SU-DHL-6 (cell line): ENCODE results near the gene DPAGT1.

Source experiments
- H2AFZ ChIP-seq: fragments of 200-600 bp; sonication (generic); 2 replicates; pipeline ENCODE4 v1.6.1; 2014; ENCODE audit warnings: low read depth, mild to moderate bottlenecking, moderate library complexity, mixed read lengths, antibody characterized with exemption, low read length; ENCODE audit not compliant: severe bottlenecking
- H3F3A ChIP-seq: fragments of 200-600 bp; shearing (Covaris generic); 2 replicates; pipeline ENCODE4 v1.6.0; 2016; ENCODE audit warnings: antibody characterized with exemption, mild to moderate bottlenecking; ENCODE audit not compliant: insufficient read depth
- H3K27ac ChIP-seq: fragments of 200-600 bp; sonication (generic); 2 replicates; pipeline ENCODE4 v1.5.1; 2016; ENCODE audit warnings: low read depth, mild to moderate bottlenecking, low read length, moderate library complexity, mixed read lengths
- H3K27me3 ChIP-seq: fragments of 200-600 bp; sonication (generic), shearing (Covaris generic); 2 replicates; pipeline ENCODE4 v1.6.0; 2014; ENCODE audit warnings: mild to moderate bottlenecking, low read length
- H3K36me3 ChIP-seq: fragments of 200-600 bp; sonication (generic); 2 replicates; pipeline ENCODE4 v1.6.1; 2014; ENCODE audit warnings: mild to moderate bottlenecking, low read length, mixed read lengths
- H3K4me2 ChIP-seq: fragments of 300-600, 200-600 bp; shearing (Covaris generic), sonication (generic); 2 replicates; pipeline ENCODE4 v1.6.0; 2014; ENCODE audit warnings: low read length, low read depth, mild to moderate bottlenecking; ENCODE audit not compliant: poor library complexity, severe bottlenecking
- H3K4me3 ChIP-seq: fragments of 200-600 bp; sonication (generic); 2 replicates; pipeline ENCODE4 v1.5.1; 2014; ENCODE audit warnings: antibody characterized with exemption, low read length, mild to moderate bottlenecking, mixed read lengths; ENCODE audit not compliant: insufficient read depth, poor library complexity, severe bottlenecking
- H3K79me2 ChIP-seq: fragments of 200-600 bp; sonication (generic); 2 replicates; pipeline ENCODE4 v1.6.1; 2014; ENCODE audit warnings: mild to moderate bottlenecking, low read length, moderate library complexity; ENCODE audit not compliant: insufficient read depth
- H3K9ac ChIP-seq: fragments of 200-600 bp; sonication (generic); 2 replicates; pipeline ENCODE4 v1.7.0; 2014; ENCODE audit warnings: mild to moderate bottlenecking, low read length
- H3K9me2 ChIP-seq: fragments of 200-600 bp; sonication (generic); replicated peaks from 2 replicates; pipeline ENCODE4 v1.6.1; 2014; ENCODE audit warnings: low read length; ENCODE audit not compliant: insufficient read depth
- H3K9me3 ChIP-seq: fragments of 200-600 bp; sonication (generic); 2 replicates; pipeline ENCODE4 v1.6.1; 2014; ENCODE audit warnings: low read length, mixed read lengths; ENCODE audit not compliant: insufficient read depth
- H4K20me1 ChIP-seq: fragments of 200-600 bp; sonication (generic); 2 replicates; pipeline ENCODE4 v1.6.1; 2014; ENCODE audit warnings: low read depth, mild to moderate bottlenecking, antibody characterized with exemption, low read length, moderate library complexity, mixed read lengths
- EZH2phosphoT487 ChIP-seq: fragments of 200-600 bp; sonication (generic), shearing (Covaris generic); conservative IDR thresholded peaks from 2 replicates; pipeline ENCODE4 v1.6.1; 2018; ENCODE audit warnings: mild to moderate bottlenecking, antibody characterized with exemption, low read length, moderate library complexity, mixed read lengths
- TF ChIP-seq, protein P1 (sequence below): fragments of 200-600 bp; sonication (generic); IDR thresholded peaks from one replicate; pipeline ENCODE4 v1.5.1; 2017; ENCODE audit warnings: antibody characterized with exemption, mild to moderate bottlenecking, low read length, moderate library complexity; ENCODE audit not compliant: insufficient read depth, poor library complexity, severe bottlenecking

Gene DPAGT1

DNA sequence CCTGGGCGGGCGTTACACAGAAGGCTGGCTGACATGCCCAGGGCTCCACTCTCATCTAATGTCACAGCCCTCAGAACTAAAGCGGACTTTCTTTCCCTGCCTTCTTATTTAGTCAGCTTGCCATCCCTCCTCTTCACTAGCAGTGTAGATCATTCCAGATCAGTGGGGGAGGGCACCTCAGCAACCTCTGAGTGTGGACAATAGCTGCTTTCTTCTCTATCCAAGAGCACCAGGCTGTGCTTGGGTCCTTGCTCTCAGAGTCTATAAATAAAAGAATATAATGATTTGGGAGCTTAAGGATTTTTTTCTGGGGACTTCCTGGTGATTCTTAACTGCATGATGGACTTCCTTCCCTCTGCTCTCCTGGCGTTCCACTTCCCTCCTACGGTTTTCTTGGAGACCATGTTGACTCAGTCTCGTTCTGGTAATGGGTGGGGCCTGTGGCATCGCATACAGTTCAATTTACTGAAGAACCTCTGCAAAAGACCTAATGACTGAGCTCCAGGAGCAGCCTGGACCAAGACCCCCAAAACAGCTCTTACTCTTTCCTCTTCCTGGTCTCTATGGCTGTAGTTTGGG is 19.9 kb downstream of the DPAGT1 start:
- H3F3A ChIP-seq = 0 out of 2 replicates have a peak, but pooled peaks cover 3% of the 10 kb centered on the region
- TF ChIP-seq, protein P1, sequence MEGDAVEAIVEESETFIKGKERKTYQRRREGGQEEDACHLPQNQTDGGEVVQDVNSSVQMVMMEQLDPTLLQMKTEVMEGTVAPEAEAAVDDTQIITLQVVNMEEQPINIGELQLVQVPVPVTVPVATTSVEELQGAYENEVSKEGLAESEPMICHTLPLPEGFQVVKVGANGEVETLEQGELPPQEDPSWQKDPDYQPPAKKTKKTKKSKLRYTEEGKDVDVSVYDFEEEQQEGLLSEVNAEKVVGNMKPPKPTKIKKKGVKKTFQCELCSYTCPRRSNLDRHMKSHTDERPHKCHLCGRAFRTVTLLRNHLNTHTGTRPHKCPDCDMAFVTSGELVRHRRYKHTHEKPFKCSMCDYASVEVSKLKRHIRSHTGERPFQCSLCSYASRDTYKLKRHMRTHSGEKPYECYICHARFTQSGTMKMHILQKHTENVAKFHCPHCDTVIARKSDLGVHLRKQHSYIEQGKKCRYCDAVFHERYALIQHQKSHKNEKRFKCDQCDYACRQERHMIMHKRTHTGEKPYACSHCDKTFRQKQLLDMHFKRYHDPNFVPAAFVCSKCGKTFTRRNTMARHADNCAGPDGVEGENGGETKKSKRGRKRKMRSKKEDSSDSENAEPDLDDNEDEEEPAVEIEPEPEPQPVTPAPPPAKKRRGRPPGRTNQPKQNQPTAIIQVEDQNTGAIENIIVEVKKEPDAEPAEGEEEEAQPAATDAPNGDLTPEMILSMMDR = no peak
- TF ChIP-seq EZH2phosphoT487 = no peak
- no peak overlapping the region for H2AFZ ChIP-seq
- no peak overlapping the region for H3K27ac ChIP-seq
- no peaks in the 10 kb centered on the region for H3K9me2 ChIP-seq
- H3K79me2 ChIP-seq = peaks cover 11% of the 10 kb centered on the region
- H3K4me3 ChIP-seq = no peak overlapping the region
- no peaks in the 10 kb centered on the region for H3K27me3 ChIP-seq
- H3K9me3 ChIP-seq = no peaks in the 10 kb centered on the region
- H3K9ac ChIP-seq = no peak overlapping the region
- H3K36me3 ChIP-seq = no peaks in the 10 kb centered on the region
- no peaks in the 10 kb centered on the region for H4K20me1 ChIP-seq
- no peak overlapping the region for H3K4me2 ChIP-seq

DNA sequence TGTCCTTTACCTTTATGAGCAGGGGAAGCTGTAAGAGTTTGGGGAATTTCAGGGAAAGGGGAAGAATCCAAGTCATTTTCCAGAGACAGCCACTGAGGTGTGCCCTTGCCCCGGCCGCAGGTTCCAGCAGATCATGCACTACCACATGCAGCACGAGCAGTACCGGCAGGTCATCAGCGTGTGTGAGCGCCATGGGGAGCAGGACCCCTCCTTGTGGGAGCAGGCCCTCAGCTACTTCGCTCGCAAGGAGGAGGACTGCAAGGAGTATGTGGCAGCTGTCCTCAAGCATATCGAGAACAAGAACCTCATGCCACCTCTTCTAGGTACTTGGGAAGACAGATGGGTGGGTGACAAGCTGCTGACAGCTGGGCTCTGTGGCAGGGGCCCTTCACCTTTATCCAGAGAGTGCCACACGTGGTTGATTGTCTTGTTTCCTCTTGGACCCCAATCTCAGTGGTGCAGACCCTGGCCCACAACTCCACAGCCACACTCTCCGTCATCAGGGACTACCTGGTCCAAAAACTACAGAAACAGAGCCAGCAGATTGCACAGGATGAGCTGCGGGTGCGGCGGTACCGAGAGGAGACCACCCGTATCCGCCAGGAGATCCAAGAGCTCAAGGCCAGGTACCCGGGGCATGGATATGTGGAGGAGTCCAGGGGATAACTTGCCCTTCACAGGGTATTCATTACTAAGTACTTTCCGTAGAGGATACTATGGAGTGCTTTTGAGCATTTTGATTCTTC is 22.8 kb downstream of the DPAGT1 start:
- H3K9ac ChIP-seq = no peak overlapping the region
- no peaks in the 10 kb centered on the region for H3K9me2 ChIP-seq
- no peak overlapping the region for H2AFZ ChIP-seq
- no peak overlapping the region for H3K27ac ChIP-seq
- no peak overlapping the region for H3K4me3 ChIP-seq
- 0 out of 2 replicates have a peak, but pooled peaks cover 3% of the 10 kb centered on the region for H3F3A ChIP-seq
- no peaks in the 10 kb centered on the region for H3K27me3 ChIP-seq
- no peaks in the 10 kb centered on the region for H3K79me2 ChIP-seq
- no peaks in the 10 kb centered on the region for H4K20me1 ChIP-seq
- no peak overlapping the region for H3K4me2 ChIP-seq
- 0 out of 2 replicates have a peak, but pooled peaks cover 3% of the 10 kb centered on the region for H3K36me3 ChIP-seq
- no peaks in the 10 kb centered on the region for H3K9me3 ChIP-seq
- TF ChIP-seq, protein P1 = no peak
- TF ChIP-seq EZH2phosphoT487 = no peak

DNA sequence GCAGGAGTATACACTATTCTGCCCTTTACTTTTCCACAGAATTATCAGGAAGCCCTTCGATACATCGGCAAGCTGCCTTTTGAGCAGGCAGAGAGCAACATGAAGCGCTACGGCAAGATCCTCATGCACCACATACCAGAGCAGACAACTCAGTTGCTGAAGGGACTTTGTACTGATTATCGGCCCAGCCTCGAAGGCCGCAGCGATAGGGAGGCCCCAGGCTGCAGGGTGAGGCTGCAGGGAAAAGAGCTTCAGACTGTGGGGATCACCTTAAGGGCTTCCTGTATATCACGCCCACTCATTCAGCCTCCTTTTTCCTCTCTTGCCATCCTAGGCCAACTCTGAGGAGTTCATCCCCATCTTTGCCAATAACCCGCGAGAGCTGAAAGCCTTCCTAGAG is 23.8 kb downstream of the DPAGT1 start:
- H3K27ac ChIP-seq = no peak overlapping the region
- no peaks in the 10 kb centered on the region for H3K9me2 ChIP-seq
- no peaks in the 10 kb centered on the region for H3K27me3 ChIP-seq
- H2AFZ ChIP-seq = no peak overlapping the region
- H3K4me2 ChIP-seq = no peak overlapping the region
- H3K9me3 ChIP-seq = no peaks in the 10 kb centered on the region
- H3K4me3 ChIP-seq = no peak overlapping the region
- 0 out of 2 replicates have a peak, but pooled peaks cover under 1% of the 10 kb centered on the region for H3F3A ChIP-seq
- 0 out of 2 replicates have a peak, but pooled peaks cover 6% of the 10 kb centered on the region for H3K36me3 ChIP-seq
- H3K9ac ChIP-seq = no peak overlapping the region
- no peaks in the 10 kb centered on the region for H3K79me2 ChIP-seq
- H4K20me1 ChIP-seq = no peaks in the 10 kb centered on the region
- TF ChIP-seq, protein P1 = no peak
- TF ChIP-seq EZH2phosphoT487 = no peak
